ENCODE results near the gene YTHDF2.
"Not testable (repeated sequence)": the region's sequence is repeated elsewhere in the genome, so short reads cannot be mapped to it uniquely, and the experiment has no call there.

Gene YTHDF2

GRCh38 chr1:28775121-28775942 lies 38.6 kb downstream of the YTHDF2 start:
- H3K9me3 Mint-ChIP-seq: no peaks in the 10 kb centered on the region
- H3K4me1 Mint-ChIP-seq: peaks cover 15% of the 10 kb centered on the region
- H3K27me3 Mint-ChIP-seq: peaks cover 25% of the 10 kb centered on the region
- H3K36me3 Mint-ChIP-seq: no peaks in the 10 kb centered on the region
- CTCF ChIA-PET: interaction anchor here (1.1 to 3.6 kb wide), 5 partner anchors 10 to 526 kb away, joined by 3 to 22 read pairs (median 4); no protein-coding TSS in a partner anchor
- H3K27ac Mint-ChIP-seq: peak overlapping the region; percentile 70
- peak overlapping the region; percentile 72 for H3K4me3 Mint-ChIP-seq
- DNase-seq: peak; percentile 78

- Mint-ChIP-seq H3K27ac (no peak overlapping the region), H3K9me3 (no peaks in the 10 kb centered on the region), H3K36me3 (no peaks in the 10 kb centered on the region), H3K4me3 (no peak overlapping the region), H3K27me3 (peaks cover 31% of the 10 kb centered on the region), H3K4me1 (peaks cover 15% of the 10 kb centered on the region)
- CTCF ChIA-PET: interaction anchor here (2.2 to 3.6 kb wide), 2 partner anchors 9 to 101 kb away, joined by 13 to 22 read pairs; no protein-coding TSS in a partner anchor
- no peak for DNase-seq
These were observed 39.6 kb downstream of the YTHDF2 start for GRCh38 chr1:28776341-28776740.

- H3K27me3 Mint-ChIP-seq: peaks cover 34% of the 10 kb centered on the region
- H3K9me3 Mint-ChIP-seq: no peaks in the 10 kb centered on the region
- H3K4me3 Mint-ChIP-seq: no peak overlapping the region
- no peak overlapping the region for H3K27ac Mint-ChIP-seq
- H3K4me1 Mint-ChIP-seq: peaks cover 15% of the 10 kb centered on the region
- CTCF ChIA-PET: no interaction called here
- no peak for DNase-seq
- no peaks in the 10 kb centered on the region for H3K36me3 Mint-ChIP-seq
These were observed 41.3 kb downstream of the YTHDF2 start for GRCh38 chr1:28778021-28778420.

- DNase-seq: no peak
- no peak overlapping the region for H3K4me3 Mint-ChIP-seq
- no peak overlapping the region for H3K27ac Mint-ChIP-seq
- CTCF ChIA-PET: no interaction called here
- H3K27me3 Mint-ChIP-seq: peaks cover 34% of the 10 kb centered on the region
- H3K36me3 Mint-ChIP-seq: no peaks in the 10 kb centered on the region
- H3K9me3 Mint-ChIP-seq: no peaks in the 10 kb centered on the region
- H3K4me1 Mint-ChIP-seq: peaks cover 11% of the 10 kb centered on the region
These were observed 43.1 kb downstream of the YTHDF2 start for GRCh38 chr1:28779751-28780408.

GRCh38 chr1:28781305-28781704 lies 44.6 kb downstream of the YTHDF2 start:
- CTCF ChIA-PET: interaction anchor here (6.9 kb wide), 1 partner anchor 96 kb away, joined by 118 read pairs; no protein-coding TSS in a partner anchor
- no peak for DNase-seq
- Mint-ChIP-seq H3K36me3 (no peaks in the 10 kb centered on the region), H3K27me3 (peaks cover 48% of the 10 kb centered on the region), H3K9me3 (no peaks in the 10 kb centered on the region), H3K4me1 (peaks cover 9% of the 10 kb centered on the region), H3K4me3 (no peak overlapping the region), H3K27ac (no peak overlapping the region)

- Mint-ChIP-seq H3K4me1 (peaks cover 9% of the 10 kb centered on the region), H3K9me3 (no peaks in the 10 kb centered on the region), H3K4me3 (no peak overlapping the region), H3K27ac (no peak overlapping the region), H3K36me3 (no peaks in the 10 kb centered on the region), H3K27me3 (peaks cover 55% of the 10 kb centered on the region)
- DNase-seq: no peak
- CTCF ChIA-PET: interaction anchor here (6.9 kb wide), 1 partner anchor 95 kb away, joined by 118 read pairs; no protein-coding TSS in a partner anchor
These were observed 45.3 kb downstream of the YTHDF2 start for GRCh38 chr1:28782011-28782410.

GRCh38 chr1:28783363-28783762 lies 46.6 kb downstream of the YTHDF2 start:
- Mint-ChIP-seq H3K36me3 (no peaks in the 10 kb centered on the region), H3K4me1 (peaks cover 9% of the 10 kb centered on the region), H3K27me3 (peaks cover 56% of the 10 kb centered on the region), H3K9me3 (no peaks in the 10 kb centered on the region), H3K4me3 (no peak overlapping the region), H3K27ac (no peak overlapping the region)
- no peak for DNase-seq
- CTCF ChIA-PET: interaction anchor here (6.9 kb wide), 1 partner anchor 94 kb away, joined by 118 read pairs; no protein-coding TSS in a partner anchor

GRCh38 chr1:28789412-28789811 lies 52.7 kb downstream of the YTHDF2 start:
- H3K36me3 Mint-ChIP-seq: no peaks in the 10 kb centered on the region
- CTCF ChIA-PET: no interaction called here

GRCh38 chr1:28789816-28790215 lies 53.1 kb downstream of the YTHDF2 start:
- no peak overlapping the region for H3K4me3 Mint-ChIP-seq
- no peaks in the 10 kb centered on the region for H3K36me3 Mint-ChIP-seq
- H3K9me3 Mint-ChIP-seq: no peaks in the 10 kb centered on the region
- CTCF ChIA-PET: no interaction called here
- H3K27me3 Mint-ChIP-seq: peaks cover 50% of the 10 kb centered on the region
- H3K27ac Mint-ChIP-seq: no peak overlapping the region
- peaks cover 9% of the 10 kb centered on the region for H3K4me1 Mint-ChIP-seq
- DNase-seq: no peak

More at GRCh38 chr1:28789412-28789811, 52.7 kb downstream of the YTHDF2 start:
- no peaks in the 10 kb centered on the region for H3K9me3 Mint-ChIP-seq
- H3K27ac Mint-ChIP-seq: no peak overlapping the region
- no peak for DNase-seq
- H3K4me3 Mint-ChIP-seq: no peak overlapping the region
- peaks cover 9% of the 10 kb centered on the region for H3K4me1 Mint-ChIP-seq
- H3K27me3 Mint-ChIP-seq: peaks cover 50% of the 10 kb centered on the region

GRCh38 chr1:28790377-28791035 lies 53.8 kb downstream of the YTHDF2 start:
- Mint-ChIP-seq H3K9me3 (no peaks in the 10 kb centered on the region), H3K36me3 (no peaks in the 10 kb centered on the region), H3K27ac (no peak overlapping the region), H3K27me3 (peaks cover 51% of the 10 kb centered on the region), H3K4me1 (peaks cover 4% of the 10 kb centered on the region), H3K4me3 (no peak overlapping the region)
- CTCF ChIA-PET: interaction anchor here (1.1 kb wide), 1 partner anchor 407 kb away, joined by 3 read pairs; no protein-coding TSS in a partner anchor
- DNase-seq: no peak

- not testable (repeated sequence) for DNase-seq, H3K9me3 Mint-ChIP-seq, H3K4me3 Mint-ChIP-seq, H3K36me3 Mint-ChIP-seq, H3K4me1 Mint-ChIP-seq, H3K27ac Mint-ChIP-seq
- CTCF ChIA-PET: interaction anchor here (1.1 kb wide), 1 partner anchor 406 kb away, joined by 3 read pairs; no protein-coding TSS in a partner anchor
- peaks cover 46% of the 10 kb centered on the region for H3K27me3 Mint-ChIP-seq
These were observed 55.2 kb downstream of the YTHDF2 start for GRCh38 chr1:28791929-28792328.

GRCh38 chr1:28792644-28793121 lies 55.9 kb downstream of the YTHDF2 start:
- CTCF ChIA-PET: interaction anchor here (0.6 to 0.7 kb wide), 3 partner anchors 33 to 89 kb away, joined by 3 to 4 read pairs (median 3); no protein-coding TSS in a partner anchor
- H3K4me3 Mint-ChIP-seq: no peak overlapping the region
- DNase-seq: no peak
- H3K27ac Mint-ChIP-seq: no peak overlapping the region
- H3K36me3 Mint-ChIP-seq: no peaks in the 10 kb centered on the region
- H3K9me3 Mint-ChIP-seq: no peaks in the 10 kb centered on the region
- peaks cover 44% of the 10 kb centered on the region for H3K27me3 Mint-ChIP-seq
- H3K4me1 Mint-ChIP-seq: peaks cover 5% of the 10 kb centered on the region

GRCh38 chr1:28794582-28794981 lies 57.8 kb downstream of the YTHDF2 start:
- H3K27ac Mint-ChIP-seq, H3K9me3 Mint-ChIP-seq, H3K36me3 Mint-ChIP-seq, H3K4me1 Mint-ChIP-seq, H3K4me3 Mint-ChIP-seq, DNase-seq: not testable (repeated sequence)
- CTCF ChIA-PET: interaction anchor here (1.1 kb wide), 2 partner anchors 10 to 83 kb away, joined by 4 read pairs; no protein-coding TSS in a partner anchor
- H3K27me3 Mint-ChIP-seq: peaks cover 43% of the 10 kb centered on the region
